ENCODE results near the gene GRIP2.

GRCh38 chr3:14492948-14493881 lies 46.9 kb downstream of the GRIP2 start:
- TF ChIP-seq CTCF (IDR thresholded peaks at IDR 0.05) (no peak), EZH2 (IDR thresholded peaks at IDR 0.05) (no peak)
